NCI-H226 (cell line): ENCODE measurements around the gene SUPT5H.

Experiments used
- DNase-seq: peaks from one replicate; pipeline ENCODE4 v3.0.0-alpha.2; 2015

Gene SUPT5H

GRCh38 chr19:39445196-39446111 is at the start of gene SUPT5H:
Gene SUPT5H (plus strand): TSS chr19:39445582. CDS start chr19:39445891, 309 bp downstream.
- peak; percentile 98 for DNase-seq

GRCh38 chr19:39397360-39398296 is 47.8 kb upstream of the SUPT5H start:
- DNase-seq: peak; percentile 67

GRCh38 chr19:39398297-39398864 is 47.0 kb upstream of the SUPT5H start:
- DNase-seq: peak; percentile 73

- no peak for DNase-seq
These were observed 45.7 kb upstream of the SUPT5H start for GRCh38 chr19:39399668-39400050.

- no peak for DNase-seq
These were observed 45.3 kb upstream of the SUPT5H start for GRCh38 chr19:39400061-39400460.

- DNase-seq: no peak
These were observed 44.3 kb upstream of the SUPT5H start for GRCh38 chr19:39401070-39401548.

- DNase-seq: peak; percentile 51
These were observed 43.6 kb upstream of the SUPT5H start for GRCh38 chr19:39401549-39402345.

GRCh38 chr19:39402346-39403300 is 42.8 kb upstream of the SUPT5H start:
- DNase-seq: peak; percentile 77

GRCh38 chr19:39403331-39404312 is 41.8 kb upstream of the SUPT5H start:
- peak; percentile 97 for DNase-seq

GRCh38 chr19:39405261-39405957 is 40.0 kb upstream of the SUPT5H start:
- DNase-seq: no peak

- no peak for DNase-seq
These were observed 39.3 kb upstream of the SUPT5H start for GRCh38 chr19:39405958-39406655.

- DNase-seq: peak; percentile 48
These were observed 38.5 kb upstream of the SUPT5H start, which contains the start of gene ZFP36 for GRCh38 chr19:39406656-39407409. Gene ZFP36 (plus strand): TSS chr19:39406847. CDS start chr19:39406905, 58 bp downstream.

- no peak for DNase-seq
These were observed 38.0 kb upstream of the SUPT5H start for GRCh38 chr19:39407410-39407659.

GRCh38 chr19:39407660-39408391 is 37.6 kb upstream of the SUPT5H start:
- DNase-seq: no peak

GRCh38 chr19:39408392-39409207 is 36.8 kb upstream of the SUPT5H start:
- no peak for DNase-seq
